ENCODE data around the gene EIF4E2. TPM values are rescaled to one million over a fixed set of nuclear protein-coding genes. Genes with fewer than 3 reads are reported as not detected.

EIF4E2 gene
- polyA plus RNA-seq, 12 donors = 72.7 to 141 (median 118) TPM; not detected in 1

DNA sequence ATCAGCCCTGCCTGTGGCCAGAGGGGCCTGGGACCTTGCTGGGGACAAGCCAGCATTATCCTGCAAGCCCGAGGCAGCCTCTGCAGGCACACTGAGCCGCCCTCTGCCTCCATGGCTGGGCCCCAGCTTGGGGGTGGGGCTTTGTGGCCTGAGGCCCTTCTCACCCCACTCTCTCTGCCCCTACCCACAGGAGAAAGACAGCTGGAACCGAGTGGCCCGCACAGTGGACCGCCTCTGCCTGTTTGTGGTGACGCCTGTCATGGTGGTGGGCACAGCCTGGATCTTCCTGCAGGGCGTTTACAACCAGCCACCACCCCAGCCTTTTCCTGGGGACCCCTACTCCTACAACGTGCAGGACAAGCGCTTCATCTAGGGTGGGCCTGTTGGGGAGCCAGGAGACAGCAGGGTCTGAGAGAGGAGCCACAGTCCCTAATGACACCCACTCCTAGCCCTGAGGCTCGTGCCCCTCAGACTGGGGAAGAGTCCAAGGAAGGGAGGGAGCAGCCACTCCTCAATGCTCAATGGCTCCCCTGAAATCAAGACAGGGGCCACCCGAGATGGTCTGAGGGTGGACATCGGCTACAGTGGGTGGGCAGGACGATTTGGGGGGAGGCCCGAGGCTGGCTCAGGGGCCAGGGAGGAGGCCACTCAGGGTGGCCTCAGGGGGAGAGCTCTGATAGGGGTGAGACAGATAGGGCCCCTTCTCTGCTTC lies 15.4 kb upstream of the EIF4E2 start:
- DNase-seq = no peak

DNA sequence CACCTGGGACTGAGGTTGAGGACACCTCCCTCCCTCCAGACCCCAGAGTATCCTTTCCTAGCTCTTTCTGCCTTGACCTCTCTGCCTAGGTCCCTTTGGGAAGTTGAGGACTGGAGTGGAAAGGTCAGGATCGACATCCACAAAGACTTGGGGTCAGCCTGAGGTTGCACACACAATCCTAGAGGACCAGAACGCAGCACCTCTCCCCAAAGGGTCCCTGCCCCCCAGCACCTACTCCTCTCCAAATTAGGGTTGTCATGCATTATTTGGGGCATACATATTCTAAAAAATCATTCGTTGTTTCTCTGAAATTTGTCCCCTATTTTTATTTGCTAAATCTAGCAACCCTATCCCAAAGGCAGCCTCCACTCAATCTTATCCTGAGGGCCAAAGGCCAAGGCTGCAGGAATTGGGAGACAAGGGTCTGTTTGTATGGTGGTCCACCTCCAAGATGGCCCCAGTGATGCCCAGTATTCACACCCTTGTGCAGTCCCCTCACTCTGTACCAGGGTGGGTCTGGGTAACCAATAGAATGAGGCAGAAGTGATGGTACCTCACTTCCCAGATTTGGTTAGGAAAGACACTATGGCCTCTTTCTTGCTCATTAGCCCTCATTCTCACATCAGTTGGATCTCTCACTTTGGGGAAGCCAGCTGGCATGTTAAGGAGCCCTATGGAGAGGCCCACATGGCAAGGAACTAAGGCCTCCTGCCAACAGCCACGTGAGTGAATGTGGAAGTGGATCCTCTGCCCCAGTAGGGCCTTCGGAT lies 14.5 kb upstream of the EIF4E2 start:
- DNase-seq = no peak

DNA sequence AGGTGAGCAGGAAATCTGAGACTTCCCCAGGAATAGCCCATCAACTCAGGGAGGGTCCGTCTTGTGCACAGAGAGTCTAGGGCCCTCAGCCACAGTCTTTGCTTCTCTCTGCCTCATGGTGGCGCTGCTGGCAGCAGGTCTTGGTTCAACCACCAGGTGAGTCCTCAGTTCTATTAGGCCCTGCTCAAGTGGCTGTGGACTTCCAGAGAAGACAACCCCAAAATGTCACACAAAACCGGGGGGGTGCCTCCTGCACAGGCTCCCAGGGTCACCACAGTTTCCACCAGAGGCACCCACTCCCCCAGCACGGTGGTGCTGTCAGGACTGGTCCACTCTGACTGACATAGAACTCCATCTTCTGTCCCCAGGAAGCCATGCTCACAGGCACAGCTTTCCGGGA lies 13.4 kb upstream of the EIF4E2 start:
- no peak for DNase-seq

DNA sequence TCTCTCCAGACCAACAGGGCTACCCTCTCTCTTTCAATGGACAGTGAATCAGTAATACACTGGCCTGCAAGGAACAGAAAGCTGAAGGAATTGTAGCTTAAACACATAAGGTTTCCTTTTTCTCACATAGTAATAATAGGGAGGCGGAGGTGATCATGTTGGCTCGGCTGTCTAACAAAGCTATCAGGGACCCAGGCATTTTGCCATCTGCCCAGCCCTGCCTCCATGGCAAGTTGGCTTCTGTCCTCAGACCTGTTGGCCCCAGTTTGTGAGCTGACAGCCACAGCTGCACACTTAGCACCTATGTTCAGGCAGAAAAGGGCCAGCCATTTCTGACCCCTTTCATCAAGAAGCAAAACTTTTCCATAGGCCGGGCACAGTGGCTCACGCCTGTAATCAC lies 13.0 kb upstream of the EIF4E2 start:
- no peak for DNase-seq

DNA sequence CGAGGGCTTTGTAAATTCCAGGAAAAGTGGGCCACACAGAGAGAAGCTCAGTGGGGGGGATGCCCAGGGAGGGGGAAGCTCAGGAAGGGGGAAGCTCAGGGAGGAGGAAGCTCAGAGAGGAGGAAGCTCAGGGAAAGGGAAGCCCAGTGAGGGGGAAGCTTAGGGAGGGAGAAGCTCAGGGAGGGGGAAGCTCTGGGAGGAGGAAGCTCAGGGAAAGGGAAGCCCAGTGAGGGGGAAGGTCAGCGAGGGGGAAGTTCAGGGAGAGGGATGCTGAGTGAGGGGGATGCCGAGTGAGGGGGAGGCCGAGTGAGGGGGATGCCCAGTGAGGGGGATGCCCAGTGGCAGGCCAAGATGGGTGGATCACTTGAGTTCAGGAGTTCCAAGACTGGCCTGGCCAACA lies 11.8 kb upstream of the EIF4E2 start:
- DNase-seq = no peak

DNA sequence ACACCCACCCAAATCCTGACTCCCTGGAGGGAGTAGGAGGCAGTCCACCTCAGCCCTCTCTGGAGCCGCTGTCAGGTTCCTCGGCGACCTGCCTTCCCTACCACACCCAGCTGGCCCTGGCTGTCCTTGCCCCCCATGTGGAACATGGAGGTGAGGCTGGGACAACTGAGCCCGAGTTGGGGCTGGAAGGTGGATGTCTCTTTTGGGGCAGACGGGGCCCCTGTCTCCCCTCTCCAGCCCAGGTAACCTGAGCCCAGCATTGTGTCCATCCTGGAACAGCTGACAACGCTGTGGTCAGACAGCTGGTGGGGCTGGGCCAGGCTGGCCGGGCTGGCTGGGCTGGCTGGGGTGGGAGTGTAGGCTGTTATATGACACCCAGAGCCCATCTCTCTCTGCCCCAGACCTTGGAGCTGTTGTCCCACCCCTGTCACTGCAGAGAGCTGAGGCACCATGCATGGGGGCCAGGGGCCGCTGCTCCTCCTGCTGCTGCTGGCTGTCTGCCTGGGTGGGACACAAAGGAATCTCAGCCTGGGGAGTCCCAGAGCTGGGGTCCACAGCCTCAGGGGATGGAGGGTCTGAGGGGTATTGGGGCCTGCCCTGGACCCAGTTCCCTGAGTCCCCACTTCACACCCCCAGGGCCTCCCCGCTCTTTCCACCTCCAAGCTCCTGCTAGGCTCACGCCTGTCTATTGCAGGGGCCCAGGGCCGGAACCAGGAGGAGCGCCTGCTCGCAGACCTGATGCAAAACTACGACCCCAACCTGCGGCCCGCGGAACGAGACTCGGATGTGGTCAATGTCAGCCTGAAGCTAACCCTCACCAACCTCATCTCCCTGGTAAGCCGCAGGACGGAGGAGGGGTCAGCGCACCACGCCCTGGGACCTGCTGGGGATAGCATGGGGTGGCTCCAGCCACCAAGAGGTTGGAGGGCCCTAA lies 10.9 kb upstream of the EIF4E2 start, which contains the start of gene CHRNG:
TSS of gene CHRNG (plus strand) at position 395 of the 934 bp plus-strand sequence. CDS start at position 451, 56 bp downstream.
- no peak for DNase-seq

DNA sequence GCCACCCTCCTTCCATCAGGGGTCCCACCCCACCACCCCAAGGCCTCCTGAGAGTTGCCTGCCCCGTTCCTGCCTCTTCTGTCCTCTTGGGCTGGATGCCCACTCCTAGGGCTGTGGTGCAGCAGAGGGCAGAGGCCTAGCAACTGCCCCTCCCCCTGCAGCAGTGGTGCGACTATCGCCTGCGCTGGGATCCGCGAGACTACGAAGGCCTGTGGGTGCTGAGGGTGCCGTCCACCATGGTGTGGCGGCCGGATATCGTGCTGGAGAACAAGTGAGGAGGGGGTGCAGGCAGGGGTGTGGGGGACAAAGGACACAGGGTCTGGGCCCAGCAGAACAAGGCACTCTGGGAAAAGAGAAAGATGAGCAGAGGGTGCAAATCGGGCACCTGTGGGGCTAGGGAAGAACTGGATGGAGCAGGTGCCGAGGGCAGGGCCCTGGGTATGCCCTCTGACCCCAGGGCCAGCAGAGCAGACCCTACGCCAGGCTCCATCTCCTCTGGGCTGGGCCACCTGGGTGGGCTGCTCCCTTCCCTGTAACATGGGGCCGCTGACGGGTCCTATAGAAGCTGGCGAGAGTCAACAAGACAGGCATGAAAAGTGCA lies 9.9 kb upstream of the EIF4E2 start:
- no peak for DNase-seq

DNA sequence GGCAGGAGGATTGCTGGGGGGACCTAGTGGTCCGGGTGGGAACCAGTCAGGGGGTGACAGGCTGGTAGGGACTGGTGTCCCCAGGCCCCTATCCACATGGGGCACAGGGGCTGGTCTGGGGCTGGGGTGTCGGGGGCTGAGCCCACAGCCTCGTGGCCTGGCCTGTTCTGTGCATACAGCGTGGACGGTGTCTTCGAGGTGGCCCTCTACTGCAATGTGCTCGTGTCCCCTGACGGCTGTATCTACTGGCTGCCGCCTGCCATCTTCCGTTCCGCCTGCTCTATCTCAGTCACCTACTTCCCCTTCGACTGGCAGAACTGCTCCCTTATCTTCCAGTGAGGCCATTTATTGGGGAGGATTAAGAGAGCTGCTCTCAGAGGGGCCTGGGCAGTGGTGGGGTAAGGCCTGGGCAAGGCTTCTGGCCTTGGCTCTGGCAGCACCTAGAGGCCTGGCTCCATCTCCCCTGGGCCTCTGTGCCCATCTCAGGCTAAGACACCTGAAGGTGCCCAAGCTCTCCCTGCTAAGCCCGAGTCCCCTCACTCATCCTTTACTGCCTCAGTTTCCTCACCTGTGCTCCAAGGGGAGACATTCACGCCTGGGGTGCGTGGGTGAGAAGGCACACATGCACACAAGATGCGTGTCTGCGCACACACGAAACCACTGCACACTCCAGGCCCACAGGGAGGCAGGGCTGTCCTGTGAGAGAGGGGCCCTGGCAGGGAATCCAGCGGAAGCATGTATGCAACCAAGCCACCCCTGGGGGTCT lies 9.1 kb upstream of the EIF4E2 start:
- no peak for DNase-seq

DNA sequence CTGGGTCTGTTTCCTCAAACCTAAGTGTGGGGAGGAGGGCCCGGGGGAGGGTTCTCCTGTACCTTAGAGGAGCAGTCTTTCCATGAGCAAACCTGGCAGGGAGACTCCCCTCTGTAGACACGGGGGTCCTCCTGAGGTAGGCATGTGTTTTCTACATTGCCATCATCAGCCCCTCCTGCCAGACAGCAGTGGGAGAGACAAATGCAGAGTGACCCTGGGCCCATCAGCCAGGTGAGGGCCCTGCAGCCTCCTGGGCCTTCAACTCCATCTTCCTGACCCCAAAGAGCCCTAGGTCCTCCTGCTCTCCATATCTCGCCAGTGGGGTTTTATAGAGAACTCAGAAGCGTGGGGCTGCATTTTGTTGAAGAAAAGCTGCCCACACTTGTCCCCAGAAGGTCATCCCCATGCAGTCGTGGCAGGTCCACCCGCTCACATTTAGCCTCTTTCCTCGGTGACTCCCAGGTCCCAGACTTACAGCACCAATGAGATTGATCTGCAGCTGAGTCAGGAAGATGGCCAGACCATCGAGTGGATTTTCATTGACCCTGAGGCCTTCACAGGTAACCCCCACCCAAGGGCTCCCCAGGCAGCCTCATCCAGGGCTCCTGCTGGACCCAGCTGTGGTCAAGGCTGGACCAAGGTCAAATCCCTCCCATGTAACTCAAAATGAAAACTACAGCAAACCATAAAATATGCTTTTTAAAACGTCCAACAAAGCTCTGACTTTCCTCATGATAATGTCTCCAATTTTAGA lies 8.4 kb upstream of the EIF4E2 start:
- no peak for DNase-seq

DNA sequence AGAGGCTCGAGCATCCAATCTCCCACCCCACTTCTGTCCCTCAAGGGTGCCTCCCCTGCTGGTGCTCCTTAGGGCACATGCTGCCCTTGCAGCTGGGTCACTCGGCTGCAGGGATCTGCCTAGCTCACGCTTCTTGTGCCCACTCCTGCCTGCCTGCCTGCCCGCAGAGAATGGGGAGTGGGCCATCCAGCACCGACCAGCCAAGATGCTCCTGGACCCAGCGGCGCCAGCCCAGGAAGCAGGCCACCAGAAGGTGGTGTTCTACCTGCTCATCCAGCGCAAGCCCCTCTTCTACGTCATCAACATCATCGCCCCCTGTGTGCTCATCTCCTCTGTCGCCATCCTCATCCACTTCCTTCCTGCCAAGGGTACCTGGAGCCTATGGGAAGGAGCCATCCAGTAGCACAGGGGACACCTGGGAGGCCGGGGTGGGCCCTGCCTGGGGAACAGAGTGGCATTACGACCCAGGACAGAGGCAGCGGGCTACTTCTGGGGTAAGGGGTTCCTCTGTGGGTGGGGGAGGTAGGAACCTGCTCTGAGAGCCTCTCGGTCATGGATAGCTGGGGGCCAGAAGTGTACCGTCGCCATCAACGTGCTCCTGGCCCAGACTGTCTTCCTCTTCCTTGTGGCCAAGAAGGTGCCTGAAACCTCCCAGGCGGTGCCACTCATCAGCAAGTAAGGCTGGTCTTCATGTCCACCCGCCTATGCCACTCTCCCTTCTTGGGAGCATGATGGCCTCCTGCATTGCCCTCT lies 7.6 kb upstream of the EIF4E2 start:
- DNase-seq = no peak

DNA sequence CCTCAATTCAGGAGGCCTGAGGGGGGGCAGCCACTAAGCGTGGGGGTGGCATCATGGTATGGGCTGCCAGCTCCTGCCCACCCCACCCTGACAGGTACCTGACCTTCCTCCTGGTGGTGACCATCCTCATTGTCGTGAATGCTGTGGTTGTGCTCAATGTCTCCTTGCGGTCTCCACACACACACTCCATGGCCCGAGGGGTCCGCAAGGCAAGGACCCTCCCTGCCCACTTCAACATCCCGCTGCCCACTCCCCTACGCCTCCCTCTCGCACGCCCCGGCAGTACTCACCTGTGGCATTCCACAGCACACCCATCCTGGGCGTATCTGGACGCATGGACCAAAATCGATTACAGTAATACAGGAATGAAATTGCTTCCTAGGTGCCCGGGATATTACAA lies 7.0 kb upstream of the EIF4E2 start:
- no peak for DNase-seq

DNA sequence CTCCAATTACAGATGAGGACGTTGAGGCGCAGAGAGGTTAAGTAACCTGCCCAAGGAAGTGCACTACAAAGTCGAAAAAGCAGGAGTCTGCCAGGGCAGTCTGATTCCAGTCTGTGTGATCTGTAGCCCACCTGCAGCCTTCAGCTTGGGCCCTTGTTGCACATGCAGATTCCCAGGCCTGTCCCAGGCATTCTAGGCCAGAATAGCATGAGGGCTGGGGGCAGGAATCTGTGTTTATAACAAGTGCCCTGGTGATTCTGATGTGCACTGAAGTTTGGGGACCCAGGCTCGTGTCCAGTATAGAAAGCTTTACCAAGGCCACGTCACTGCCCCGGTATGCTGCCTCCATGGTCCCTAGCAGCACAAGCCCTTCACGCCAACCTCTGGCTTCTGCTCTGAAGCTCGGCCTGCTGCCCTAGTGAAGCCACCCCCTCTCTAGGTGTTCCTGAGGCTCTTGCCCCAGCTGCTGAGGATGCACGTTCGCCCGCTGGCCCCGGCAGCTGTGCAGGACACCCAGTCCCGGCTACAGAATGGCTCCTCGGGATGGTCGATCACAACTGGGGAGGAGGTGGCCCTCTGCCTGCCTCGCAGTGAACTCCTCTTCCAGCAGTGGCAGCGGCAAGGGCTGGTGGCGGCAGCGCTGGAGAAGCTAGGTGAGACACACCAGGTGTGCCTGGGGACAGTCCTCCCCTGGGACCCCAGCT lies 6.4 kb upstream of the EIF4E2 start:
- DNase-seq = no peak

DNA sequence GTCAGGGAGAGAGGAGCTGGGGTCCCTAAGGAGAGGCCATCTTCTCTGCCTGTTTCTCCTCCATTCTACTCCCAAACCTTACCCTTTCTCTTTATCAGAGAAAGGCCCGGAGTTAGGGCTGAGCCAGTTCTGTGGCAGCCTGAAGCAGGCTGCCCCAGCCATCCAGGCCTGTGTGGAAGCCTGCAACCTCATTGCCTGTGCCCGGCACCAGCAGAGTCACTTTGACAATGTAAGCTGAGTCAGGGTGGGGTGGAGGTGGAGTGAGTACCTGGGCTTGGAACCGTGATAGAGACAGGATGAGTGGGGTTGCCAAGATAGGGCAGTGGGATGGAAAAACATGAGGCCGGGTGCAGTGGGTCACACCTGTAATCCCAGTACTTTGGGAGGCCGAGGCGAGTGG lies 5.8 kb upstream of the EIF4E2 start:
- no peak for DNase-seq

DNA sequence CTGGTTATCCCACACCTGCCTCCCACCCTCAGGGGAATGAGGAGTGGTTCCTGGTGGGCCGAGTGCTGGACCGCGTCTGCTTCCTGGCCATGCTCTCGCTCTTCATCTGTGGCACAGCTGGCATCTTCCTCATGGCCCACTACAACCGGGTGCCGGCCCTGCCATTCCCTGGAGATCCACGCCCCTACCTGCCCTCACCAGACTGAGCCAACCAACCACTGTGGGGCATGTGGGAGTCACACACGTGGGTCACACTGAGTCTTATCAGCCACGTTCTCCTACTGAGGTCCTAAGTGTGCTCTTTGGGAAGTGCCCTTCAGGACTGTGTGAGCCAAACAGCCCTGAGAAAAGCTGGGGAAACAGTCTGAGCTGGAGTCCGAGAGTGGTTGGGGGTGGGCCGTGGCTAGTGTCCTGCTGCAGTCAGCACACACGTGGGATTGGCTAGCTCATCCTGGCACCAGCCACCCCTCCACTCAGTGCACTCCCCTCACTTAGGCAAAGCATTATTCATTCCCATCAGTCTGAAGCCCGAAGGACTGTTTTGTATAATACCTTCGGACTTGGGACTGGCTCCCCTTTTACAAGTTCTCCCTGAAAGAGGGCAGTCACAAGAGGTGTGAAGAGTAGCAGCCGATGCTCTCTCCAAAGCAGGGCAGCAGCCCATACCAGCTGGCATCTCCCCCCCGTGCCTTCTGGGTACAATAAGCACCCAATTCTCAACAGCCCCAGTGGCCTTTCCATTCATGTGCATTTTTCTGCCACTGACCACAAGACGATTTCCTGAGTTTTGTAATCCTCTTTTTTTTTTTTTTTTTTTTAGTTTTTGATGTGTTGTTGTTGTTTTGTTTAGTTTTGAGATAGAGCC lies 4.7 kb upstream of the EIF4E2 start:
- no peak for DNase-seq

DNA sequence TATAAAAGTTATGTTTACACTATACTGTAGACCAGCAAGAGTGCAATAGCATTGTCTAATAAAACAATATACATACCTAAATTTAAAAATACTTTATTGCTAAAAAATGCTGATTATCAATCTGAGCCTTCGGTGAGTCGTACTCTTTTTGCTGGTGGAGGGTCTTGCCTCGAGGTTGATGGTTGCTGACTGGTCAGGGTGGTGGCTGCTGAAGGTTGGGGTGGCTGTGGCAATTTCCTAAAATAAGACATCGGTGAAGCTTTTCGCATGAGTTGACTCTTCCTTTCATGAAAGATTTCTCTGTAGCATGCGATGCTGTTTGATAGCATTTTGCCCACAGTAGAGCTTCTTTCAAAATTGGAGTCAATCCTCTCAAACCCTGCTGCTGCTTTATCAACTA lies 2.5 kb upstream of the EIF4E2 start:
- no peak for DNase-seq

DNA sequence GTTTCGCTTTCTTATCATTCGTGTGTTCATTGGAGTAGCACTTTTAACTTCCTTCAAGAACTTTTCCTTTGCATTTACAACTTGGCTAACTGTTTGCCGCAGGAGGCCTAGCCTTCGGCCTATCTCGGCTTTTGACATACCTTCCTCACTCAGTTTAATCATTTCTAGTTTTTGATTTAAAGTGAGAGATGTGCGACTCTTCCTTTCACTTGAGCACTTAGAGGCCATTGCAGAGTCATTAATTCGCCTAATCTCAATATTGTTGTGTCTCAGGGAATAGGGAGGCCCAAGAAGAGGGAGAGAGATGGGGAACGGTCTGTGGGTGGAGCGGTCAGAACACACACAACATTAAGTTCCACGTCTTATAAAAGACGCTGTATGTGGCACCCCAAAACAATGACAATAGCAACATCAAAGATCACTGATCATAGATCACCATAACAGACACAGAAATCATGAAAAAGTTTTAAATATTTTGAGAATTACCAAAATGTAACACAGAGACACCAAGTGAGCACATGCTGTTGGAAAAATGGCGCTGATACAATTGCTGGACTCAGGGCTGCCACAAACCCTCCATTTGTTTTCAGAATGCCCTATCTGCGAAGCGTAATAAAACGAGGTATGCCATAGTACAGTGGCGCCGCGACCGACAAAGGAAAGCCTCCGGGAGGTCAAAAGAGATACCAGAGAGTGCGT lies 685 bp upstream of the EIF4E2 start:
- no peak for DNase-seq

DNA sequence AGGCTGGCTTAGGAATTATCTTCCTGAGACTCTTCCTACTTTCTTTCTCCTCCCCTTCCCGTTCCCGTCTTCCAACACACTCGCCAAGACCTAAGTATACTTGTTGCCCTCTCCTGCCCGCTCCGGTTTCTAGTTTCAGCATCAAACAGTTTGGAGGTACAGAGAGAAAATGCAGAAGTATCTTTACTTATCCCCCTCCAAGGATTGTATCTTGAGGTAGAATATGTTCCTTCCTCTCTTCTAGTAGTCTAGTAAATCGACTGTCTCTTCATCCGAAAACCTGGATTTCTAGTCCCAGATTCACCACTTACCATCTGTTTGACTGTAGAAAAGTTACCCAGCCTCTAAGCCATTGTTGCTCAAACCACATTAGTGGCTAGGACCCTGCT lies 755 bp downstream of the EIF4E2 start:
- DNase-seq = no peak

Data from muscle of arm (tissue), 12 donors.